OCI-LY7 (cell line): ENCODE data around the gene CAPRIN1.

ENCODE experiments used
- EZH2phosphoT487 ChIP-seq: fragments of 200-600 bp; sonication (generic); IDR thresholded peaks from 2 replicates; pipeline ENCODE4 v1.6.1; 2018; ENCODE audit warnings: low read depth, borderline replicate concordance, mild to moderate bottlenecking, mixed run types, antibody characterized with exemption, low read length, moderate library complexity, mixed read lengths
- TF ChIP-seq, protein P1 (sequence below): fragments of 200-600 bp; sonication (generic); conservative IDR thresholded peaks from 2 replicates; pipeline ENCODE4 v1.5.1; 2014; ENCODE audit warnings: mild to moderate bottlenecking, antibody characterized with exemption, low read length, moderate library complexity, mixed read lengths

DNA sequence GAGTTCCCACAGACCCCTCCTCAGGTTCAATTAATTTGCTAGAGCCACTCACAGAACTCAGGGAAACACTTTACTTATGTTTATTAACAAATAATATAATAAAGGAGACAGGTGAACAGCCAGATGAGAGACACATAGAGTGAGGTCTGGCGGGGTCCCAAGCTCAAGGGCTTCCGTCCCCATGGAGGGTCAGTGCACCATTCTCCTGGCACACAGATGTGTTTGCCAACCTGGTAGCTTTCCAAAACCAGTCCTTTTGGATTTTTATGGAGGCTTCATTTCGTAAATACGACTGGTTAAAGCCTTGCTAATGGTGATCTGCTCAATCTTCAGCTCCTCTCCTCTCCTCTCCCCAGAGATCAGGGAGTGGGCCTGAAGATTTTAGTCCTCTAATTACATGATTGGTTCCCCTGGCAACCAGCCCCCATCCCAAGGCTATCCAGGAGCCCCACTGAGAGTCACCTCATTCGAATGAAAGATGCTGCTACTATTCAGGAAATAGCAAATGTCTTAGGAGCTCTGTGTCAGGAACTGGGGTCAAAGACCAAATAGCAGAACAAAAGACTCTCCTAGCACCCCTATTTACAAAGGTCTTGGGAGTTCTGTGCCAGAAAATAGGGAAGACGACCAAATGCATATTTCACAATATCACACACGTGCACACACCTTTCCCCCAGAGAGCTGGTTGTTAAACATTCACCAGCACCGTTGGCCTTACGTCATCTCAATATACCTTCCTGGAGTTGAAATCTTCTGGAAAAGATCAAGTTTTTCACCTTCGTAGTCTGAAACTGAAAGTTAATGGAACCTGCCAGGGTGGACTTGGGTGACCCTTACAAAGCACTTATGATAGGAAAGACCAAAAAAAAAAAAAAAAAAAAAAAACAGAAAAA lies 23.8 kb upstream of the CAPRIN1 start:
- TF ChIP-seq, protein P1, sequence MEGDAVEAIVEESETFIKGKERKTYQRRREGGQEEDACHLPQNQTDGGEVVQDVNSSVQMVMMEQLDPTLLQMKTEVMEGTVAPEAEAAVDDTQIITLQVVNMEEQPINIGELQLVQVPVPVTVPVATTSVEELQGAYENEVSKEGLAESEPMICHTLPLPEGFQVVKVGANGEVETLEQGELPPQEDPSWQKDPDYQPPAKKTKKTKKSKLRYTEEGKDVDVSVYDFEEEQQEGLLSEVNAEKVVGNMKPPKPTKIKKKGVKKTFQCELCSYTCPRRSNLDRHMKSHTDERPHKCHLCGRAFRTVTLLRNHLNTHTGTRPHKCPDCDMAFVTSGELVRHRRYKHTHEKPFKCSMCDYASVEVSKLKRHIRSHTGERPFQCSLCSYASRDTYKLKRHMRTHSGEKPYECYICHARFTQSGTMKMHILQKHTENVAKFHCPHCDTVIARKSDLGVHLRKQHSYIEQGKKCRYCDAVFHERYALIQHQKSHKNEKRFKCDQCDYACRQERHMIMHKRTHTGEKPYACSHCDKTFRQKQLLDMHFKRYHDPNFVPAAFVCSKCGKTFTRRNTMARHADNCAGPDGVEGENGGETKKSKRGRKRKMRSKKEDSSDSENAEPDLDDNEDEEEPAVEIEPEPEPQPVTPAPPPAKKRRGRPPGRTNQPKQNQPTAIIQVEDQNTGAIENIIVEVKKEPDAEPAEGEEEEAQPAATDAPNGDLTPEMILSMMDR: no peak
- no peak for TF ChIP-seq EZH2phosphoT487
